Colonic mucosa (tissue), 4 donors: Measurements from ENCODE around the gene CCDC148. TPM values are rescaled to one million over a fixed set of nuclear protein-coding genes. Genes with fewer than 3 reads are reported as not detected.
A peak's percentile ranks its signal among the peaks of the same experiment; 100 is the strongest.

ENCODE experiments used
- DNase-seq: peaks from one replicate; pipeline ENCODE4 v3.0.0-alpha.2; 2020
- H3K27ac ChIP-seq: fragments of 200-600 bp; one replicate; pipeline ENCODE4 v1.8.0; 2021
- H3K27me3 ChIP-seq: fragments of 200-600 bp; one replicate; pipeline ENCODE4 v1.8.0; 2021
- H3K36me3 ChIP-seq: fragments of 200-600 bp; one replicate; pipeline ENCODE4 v1.8.0; 2021
- H3K4me1 ChIP-seq: fragments of 200-600 bp; one replicate; pipeline ENCODE4 v1.8.0; 2021; ENCODE audit warnings: mild to moderate bottlenecking
- H3K4me3 ChIP-seq: fragments of 200-600 bp; one replicate; pipeline ENCODE4 v1.8.0; 2021
- H3K9ac ChIP-seq, 2 donors: one replicate each; pipeline ENCODE4 v1.7.0; 2013; ENCODE audit warnings: control low read depth in 2 of 2, low read depth in 2 of 2, low read length in 2 of 2
- H3K9me3 ChIP-seq: fragments of 200-600 bp; one replicate; pipeline ENCODE4 v1.8.0; 2021
- intact Hi-C: fragments of 100-400 bp; cut with DNase I; formaldehyde crosslinking; loops from one replicate; pipeline ENCODE4 v1.14.1; 2022
- total RNA-seq, 2 donors: library from RNA; stranded (reverse); fragmentation: NEBNext Ultra II Directional in 1 of 2; extraction: Animal tissue kit (Norgen Biotek cat#: 25700) in 1 of 2; gene quantifications; one replicate each; pipeline ENCODE4 v1.2.1, GENCODE V29; 2021
- TF ChIP-seq, protein P1 (sequence below): fragments of 200-600 bp; IDR thresholded peaks from one replicate; pipeline ENCODE4 v1.8.0; 2022; ENCODE audit warnings: antibody characterized with exemption, mild to moderate bottlenecking
- donor health status: healthy.
- donor health status: DM: no; HTN: no; CAD: no.
- donor health status: DM: no; HTN: no; CAD: no.

The CCDC148 gene
- total RNA-seq, 2 donors from 2014 or later = 0.13 to 0.49 TPM

GRCh38 chr2:158199928-158200650, 256.5 kb downstream of the CCDC148 start:
- intact Hi-C loops = no loop called here
- TF ChIP-seq, protein P1, sequence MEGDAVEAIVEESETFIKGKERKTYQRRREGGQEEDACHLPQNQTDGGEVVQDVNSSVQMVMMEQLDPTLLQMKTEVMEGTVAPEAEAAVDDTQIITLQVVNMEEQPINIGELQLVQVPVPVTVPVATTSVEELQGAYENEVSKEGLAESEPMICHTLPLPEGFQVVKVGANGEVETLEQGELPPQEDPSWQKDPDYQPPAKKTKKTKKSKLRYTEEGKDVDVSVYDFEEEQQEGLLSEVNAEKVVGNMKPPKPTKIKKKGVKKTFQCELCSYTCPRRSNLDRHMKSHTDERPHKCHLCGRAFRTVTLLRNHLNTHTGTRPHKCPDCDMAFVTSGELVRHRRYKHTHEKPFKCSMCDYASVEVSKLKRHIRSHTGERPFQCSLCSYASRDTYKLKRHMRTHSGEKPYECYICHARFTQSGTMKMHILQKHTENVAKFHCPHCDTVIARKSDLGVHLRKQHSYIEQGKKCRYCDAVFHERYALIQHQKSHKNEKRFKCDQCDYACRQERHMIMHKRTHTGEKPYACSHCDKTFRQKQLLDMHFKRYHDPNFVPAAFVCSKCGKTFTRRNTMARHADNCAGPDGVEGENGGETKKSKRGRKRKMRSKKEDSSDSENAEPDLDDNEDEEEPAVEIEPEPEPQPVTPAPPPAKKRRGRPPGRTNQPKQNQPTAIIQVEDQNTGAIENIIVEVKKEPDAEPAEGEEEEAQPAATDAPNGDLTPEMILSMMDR = no peak
- H3K4me1 ChIP-seq = peaks cover 4% of the 10 kb centered on the region
- no peaks in the 10 kb centered on the region for H3K27me3 ChIP-seq
- no peak for DNase-seq
- H3K9ac ChIP-seq = no peak overlapping the region
- no peak overlapping the region for H3K27ac ChIP-seq
- H3K4me3 ChIP-seq = no peak overlapping the region
- no peaks in the 10 kb centered on the region for H3K9me3 ChIP-seq
- no peaks in the 10 kb centered on the region for H3K36me3 ChIP-seq

- no peak overlapping the region for H3K4me3 ChIP-seq
- intact Hi-C loops = no loop called here
- H3K36me3 ChIP-seq = no peaks in the 10 kb centered on the region
- DNase-seq = peak; percentile 33
- TF ChIP-seq, protein P1 = no peak
- no peaks in the 10 kb centered on the region for H3K9me3 ChIP-seq
- peaks cover 4% of the 10 kb centered on the region for H3K4me1 ChIP-seq
- no peak overlapping the region for H3K27ac ChIP-seq
- H3K9ac ChIP-seq = no peak overlapping the region
- no peaks in the 10 kb centered on the region for H3K27me3 ChIP-seq
These were observed 258.6 kb downstream of the CCDC148 start for GRCh38 chr2:158197940-158198339.

DNA sequence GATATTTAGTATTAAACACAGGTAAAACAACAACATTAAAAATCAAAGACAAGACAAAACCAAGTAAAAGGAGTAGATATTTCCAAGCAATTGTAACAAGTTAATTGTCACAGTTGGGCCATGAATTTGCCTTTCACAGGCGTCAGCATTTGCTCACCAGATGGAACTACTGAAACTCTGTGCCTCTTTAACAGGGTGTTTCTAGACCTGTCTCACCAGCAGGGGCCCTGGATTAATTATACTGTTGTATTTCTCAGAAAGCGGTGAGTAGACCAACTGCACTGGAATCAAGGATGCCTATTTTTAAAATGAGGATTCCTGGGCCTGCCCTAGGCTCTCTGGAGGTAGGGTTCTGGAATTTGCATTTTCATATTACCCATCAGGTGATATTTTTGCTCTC, 262.3 kb downstream of the CCDC148 start:
- DNase-seq = no peak
- Histone ChIP-seq H3K9ac (no peak overlapping the region), H3K9me3 (no peaks in the 10 kb centered on the region), H3K27ac (no peak overlapping the region), H3K36me3 (no peaks in the 10 kb centered on the region), H3K4me1 (peaks cover 9% of the 10 kb centered on the region), H3K4me3 (no peak overlapping the region), H3K27me3 (no peaks in the 10 kb centered on the region)
- intact Hi-C loops = no loop called here
- TF ChIP-seq, protein P1 = no peak

- peaks cover 9% of the 10 kb centered on the region for H3K4me1 ChIP-seq
- no peaks in the 10 kb centered on the region for H3K36me3 ChIP-seq
- no peak for DNase-seq
- TF ChIP-seq, protein P1 = no peak
- H3K4me3 ChIP-seq = no peak overlapping the region
- H3K9me3 ChIP-seq = no peaks in the 10 kb centered on the region
- H3K9ac ChIP-seq = no peak overlapping the region
- H3K27ac ChIP-seq = no peak overlapping the region
- intact Hi-C loops = no loop called here
- H3K27me3 ChIP-seq = no peaks in the 10 kb centered on the region
These were observed 263.8 kb downstream of the CCDC148 start for GRCh38 chr2:158192515-158193443.

- Histone ChIP-seq H3K36me3 (no peaks in the 10 kb centered on the region), H3K4me1 (peaks cover 5% of the 10 kb centered on the region), H3K4me3 (no peak overlapping the region), H3K9me3 (no peaks in the 10 kb centered on the region), H3K27me3 (no peaks in the 10 kb centered on the region), H3K27ac (no peak overlapping the region), H3K9ac (no peak overlapping the region)
- TF ChIP-seq, protein P1 = no peak
- no peak for DNase-seq
- intact Hi-C loops = no loop called here
These were observed 265.3 kb downstream of the CCDC148 start for GRCh38 chr2:158191076-158191895.
